Keratinocyte (primary cell): ENCODE data around the gene MTFP1. TPM values are rescaled to one million over a fixed set of nuclear protein-coding genes. Genes with fewer than 3 reads are reported as not detected.

Source experiments
- DNase-seq: peaks from one replicate; pipeline ENCODE4 v3.0.0-alpha.2; 2011; ENCODE audit warnings: low read depth, missing footprints, low spot score
- FAIRE-seq: peaks from 2 replicates; lab custom pipeline; 2011; peaks lifted over from hg19 to GRCh38; lab: Jason Lieb, UNC
- H2AFZ ChIP-seq: 2 replicates; pipeline ENCODE4 v1.6.0; 2012; ENCODE audit warnings: low read length, control low read depth, inconsistent platforms; ENCODE audit not compliant: control insufficient read depth
- H3K27ac ChIP-seq: 2 replicates; pipeline ENCODE4 v1.5.1; 2011; ENCODE audit warnings: low read length; ENCODE audit not compliant: control insufficient read depth, insufficient read depth
- H3K27me3 ChIP-seq: 3 replicates; pipeline ENCODE4 v1.6.0; 2011; ENCODE audit warnings: low read length; ENCODE audit not compliant: control insufficient read depth, insufficient read depth; ENCODE audit errors: extremely low read depth
- H3K36me3 ChIP-seq, 2 experiments: 2 replicates in 1 of 2; 3 replicates in 1 of 2; pipeline ENCODE4 v1.5.1; 2011; ENCODE audit warnings: low read length in 2 of 2, mild to moderate bottlenecking in 1 of 2; ENCODE audit not compliant: control insufficient read depth in 2 of 2, insufficient read depth in 2 of 2; ENCODE audit errors: extremely low read depth in 1 of 2
- H3K4me1 ChIP-seq: 3 replicates; pipeline ENCODE4 v1.5.1; 2011; ENCODE audit warnings: low read length; ENCODE audit not compliant: control insufficient read depth, insufficient read depth; ENCODE audit errors: extremely low read depth
- H3K4me2 ChIP-seq: 3 replicates; pipeline ENCODE4 v1.6.0; 2011; ENCODE audit warnings: low read depth, low read length; ENCODE audit not compliant: control insufficient read depth, insufficient read depth; ENCODE audit errors: extremely low read depth
- H3K4me3 ChIP-seq, 3 experiments: fragments of 200-600 bp in 1 of 3; sonication (generic) in 1 of 3; 2 replicates in 2 of 3; 3 replicates in 1 of 3; pipeline ENCODE4 v1.5.1; 2011 to 2016; ENCODE audit warnings: low read length in 3 of 3, mild to moderate bottlenecking in 3 of 3, control low read depth in 2 of 3, inconsistent platforms in 1 of 3, low read depth in 1 of 3, mixed read lengths in 1 of 3, mixed run types in 1 of 3, moderate library complexity in 1 of 3; ENCODE audit not compliant: control insufficient read depth in 2 of 3, insufficient read depth in 2 of 3; ENCODE audit errors: extremely low read depth in 1 of 3
- H3K79me2 ChIP-seq: 2 replicates; pipeline ENCODE4 v1.6.0; 2012; ENCODE audit warnings: low read length; ENCODE audit not compliant: control insufficient read depth, insufficient read depth
- H3K9ac ChIP-seq: 3 replicates; pipeline ENCODE4 v1.6.0; 2011; ENCODE audit warnings: low read length; ENCODE audit not compliant: control insufficient read depth, insufficient read depth; ENCODE audit errors: extremely low read depth
- H3K9me1 ChIP-seq: 3 replicates; pipeline ENCODE4 v1.6.0; 2011; ENCODE audit warnings: low read length; ENCODE audit not compliant: control insufficient read depth, insufficient read depth; ENCODE audit errors: extremely low read depth
- H3K9me3 ChIP-seq: 2 replicates; pipeline ENCODE4 v1.5.1; 2012; ENCODE audit warnings: low read depth, low read length; ENCODE audit not compliant: control insufficient read depth
- H4K20me1 ChIP-seq: 3 replicates; pipeline ENCODE4 v1.6.0; 2011; ENCODE audit warnings: low read length; ENCODE audit not compliant: control insufficient read depth, insufficient read depth; ENCODE audit errors: extremely low read depth
- CTCF ChIP-seq, 3 experiments: IDR thresholded peaks in 1 of 3; conservative IDR thresholded peaks in 1 of 3; optimal IDR thresholded peaks in 1 of 3; 2 replicates in 2 of 3; 3 replicates in 1 of 3; pipeline versions ENCODE3 to v1.5.1; 2011; ENCODE audit warnings: low read length in 3 of 3, mild to moderate bottlenecking in 3 of 3, moderate library complexity in 2 of 3, control low read depth in 1 of 3, inconsistent platforms in 1 of 3; ENCODE audit not compliant: insufficient read depth in 2 of 3; ENCODE audit errors: extremely low read depth in 1 of 3
- EZH2 ChIP-seq: IDR thresholded peaks from one replicate; pipeline ENCODE4 v1.6.1; 2012; ENCODE audit warnings: inconsistent platforms, mild to moderate bottlenecking, low read length, moderate library complexity
- dilution Hi-C: fragments of 300-500 bp; cut with MboI; formaldehyde crosslinking; loops from one replicate; pipeline ENCODE4 v1.7.0; 2020; ENCODE audit warnings: low sequenced_read_pairs; ENCODE audit not compliant: extremely low pct_ligation_motif_present
- polyA plus RNA-seq, 5 experiments: library from polyadenylated mRNA; depleted of rRNA in 3 of 5; stranded (reverse) in 3 of 5; stranded (forward) in 1 of 5; unstranded in 1 of 5; fragments of >200 nt; gene quantifications; 1 replicate in 1 of 5; 2 replicates in 3 of 5; 3 replicates in 1 of 5; pipeline versions ENCODE4 v1.2.1 to v1.2.3, GENCODE V29; 2011 to 2012; ENCODE audit warnings: missing spikeins in 2 of 5, low read depth in 1 of 5, low replicate concordance in 1 of 5

MTFP1 gene
- polyA plus RNA-seq, 1 donor (not counting 4 experiments of a cell fraction or from before 2014, with no cell fraction given): 8.4 TPM

- H2AFZ ChIP-seq: no peak overlapping the region
- no peaks in the 10 kb centered on the region for H3K36me3 ChIP-seq
- H3K27me3 ChIP-seq: no peaks in the 10 kb centered on the region
- H3K9ac ChIP-seq: no peak overlapping the region
- H4K20me1 ChIP-seq: peaks cover 3% of the 10 kb centered on the region
- FAIRE-seq: no peak
- dilution Hi-C loops: no loop called here
- H3K4me3 ChIP-seq: no peak overlapping the region
- no peaks in the 10 kb centered on the region for H3K9me3 ChIP-seq
- no peak for TF ChIP-seq CTCF (optimal IDR thresholded peaks at IDR 0.05 in 1 of 3, IDR thresholded peaks at IDR 0.05 in 1 of 3, conservative IDR thresholded peaks at IDR 0.05 in 1 of 3; ENCODE audit: extremely low read depth in 1 of 3, insufficient read depth in 2 of 3, low read length in 3 of 3)
- no peak for TF ChIP-seq EZH2
- no peak overlapping the region for H3K27ac ChIP-seq
- no peak overlapping the region for H3K4me2 ChIP-seq
- no peak for DNase-seq
- no peaks in the 10 kb centered on the region for H3K79me2 ChIP-seq
- no peaks in the 10 kb centered on the region for H3K9me1 ChIP-seq
- no peaks in the 10 kb centered on the region for H3K4me1 ChIP-seq
Measured at GRCh38 chr22:30457981-30458380, 32.4 kb downstream of the MTFP1 start.

- H3K4me2 ChIP-seq: no peak overlapping the region
- H3K9me3 ChIP-seq: no peaks in the 10 kb centered on the region
- no peak overlapping the region for H2AFZ ChIP-seq
- H3K9me1 ChIP-seq: no peaks in the 10 kb centered on the region
- no peak overlapping the region for H3K9ac ChIP-seq
- FAIRE-seq (peak; percentile 17), DNase-seq (no peak)
- H3K4me1 ChIP-seq: no peaks in the 10 kb centered on the region
- no peak overlapping the region for H3K4me3 ChIP-seq
- H3K27ac ChIP-seq: no peak overlapping the region
- peaks cover 3% of the 10 kb centered on the region for H4K20me1 ChIP-seq
- H3K79me2 ChIP-seq: no peaks in the 10 kb centered on the region
- no peaks in the 10 kb centered on the region for H3K36me3 ChIP-seq
- dilution Hi-C loops: no loop called here
- H3K27me3 ChIP-seq: no peaks in the 10 kb centered on the region
- TF ChIP-seq CTCF (optimal IDR thresholded peaks at IDR 0.05 in 1 of 3, IDR thresholded peaks at IDR 0.05 in 1 of 3, conservative IDR thresholded peaks at IDR 0.05 in 1 of 3; ENCODE audit: extremely low read depth in 1 of 3, insufficient read depth in 2 of 3, low read length in 3 of 3) (no peak), EZH2 (no peak)
Measured at GRCh38 chr22:30459181-30460052, 33.8 kb downstream of the MTFP1 start.
